GM23338 (cell line): ENCODE measurements around the gene SRGAP3. TPM values are rescaled to one million over a fixed set of nuclear protein-coding genes. Genes with fewer than 3 reads are reported as not detected.

Experiments used
- ATAC-seq: fragments of 200-7000 bp; cut with Tn5 transposase; 3 replicates; pipeline ENCODE4 v1.9.1; 2020
- DNase-seq: peaks from one replicate; pipeline ENCODE4 v3.0.0-alpha.2; 2015; ENCODE audit warnings: low spot score
- H2AFZ ChIP-seq: fragments of 200-600 bp; sonication (generic); 2 replicates; pipeline ENCODE4 v1.8.0; 2016; ENCODE audit warnings: antibody characterized with exemption, mild to moderate bottlenecking, moderate library complexity
- H3F3A ChIP-seq: fragments of 200-600 bp; sonication (generic); replicated peaks from 2 replicates; pipeline ENCODE4 v1.8.0; 2017; ENCODE audit warnings: antibody characterized with exemption, mixed run types, low read depth
- H3K27ac ChIP-seq: fragments of 200-600 bp; sonication (generic); 2 replicates; pipeline ENCODE4 v1.6.1; 2016; ENCODE audit warnings: low read depth
- H3K27me3 ChIP-seq: fragments of 200-600 bp; sonication (generic); 2 replicates; pipeline ENCODE4 v1.8.0; 2016; ENCODE audit warnings: mild to moderate bottlenecking, mixed run types, moderate library complexity; ENCODE audit not compliant: insufficient read depth
- H3K36me3 ChIP-seq: fragments of 200-600 bp; sonication (generic); 2 replicates; pipeline ENCODE4 v1.8.0; 2016; ENCODE audit warnings: mild to moderate bottlenecking; ENCODE audit not compliant: insufficient read depth
- H3K4me1 ChIP-seq: fragments of 200-600 bp; sonication (generic); 2 replicates; pipeline ENCODE4 v1.8.0; 2016; ENCODE audit warnings: mild to moderate bottlenecking, moderate library complexity; ENCODE audit not compliant: insufficient read depth
- H3K4me2 ChIP-seq: fragments of 200-600 bp; sonication (generic); 2 replicates; pipeline ENCODE4 v1.7.1; 2017; ENCODE audit warnings: mixed run types
- H3K4me3 ChIP-seq: fragments of 200-600 bp; sonication (generic); 2 replicates; pipeline ENCODE4 v1.6.1; 2016; ENCODE audit warnings: mixed run types
- H3K79me2 ChIP-seq: fragments of 200-600 bp; sonication (generic); replicated peaks from 2 replicates; pipeline ENCODE4 v1.8.0; 2017; ENCODE audit warnings: mild to moderate bottlenecking; ENCODE audit not compliant: insufficient read depth
- H3K9me2 ChIP-seq: fragments of 200-600 bp; sonication (generic); 2 replicates; pipeline ENCODE4 v1.8.0; 2017; ENCODE audit not compliant: insufficient read depth
- H4K20me1 ChIP-seq: fragments of 200-600 bp; sonication (generic); replicated peaks from 2 replicates; pipeline ENCODE4 v1.8.0; 2017; ENCODE audit warnings: mild to moderate bottlenecking; ENCODE audit not compliant: insufficient read depth
- H3K27ac Mint-ChIP-seq: 2 replicates; pipeline ENCODE4 v1.8.0; 2020; ENCODE audit warnings: inconsistent platforms, mild to moderate bottlenecking, moderate library complexity, mixed read lengths
- H3K27me3 Mint-ChIP-seq: 3 replicates; pipeline ENCODE4 v1.8.0; 2022; ENCODE audit warnings: low read depth, mild to moderate bottlenecking, moderate library complexity, mixed read lengths, inconsistent platforms; ENCODE audit not compliant: insufficient read depth, poor library complexity
- H3K36me3 Mint-ChIP-seq: 3 replicates; pipeline ENCODE4 v1.8.0; 2021; ENCODE audit warnings: low read depth, mild to moderate bottlenecking, inconsistent platforms, moderate library complexity, mixed read lengths
- H3K4me1 Mint-ChIP-seq: 3 replicates; pipeline ENCODE4 v1.8.0; 2020; ENCODE audit warnings: mild to moderate bottlenecking, inconsistent platforms, mixed read lengths
- H3K4me3 Mint-ChIP-seq: 3 replicates; pipeline ENCODE4 v1.8.0; 2021; ENCODE audit warnings: moderate library complexity, mild to moderate bottlenecking, inconsistent platforms, mixed read lengths
- H3K9me3 Mint-ChIP-seq: 3 replicates; pipeline ENCODE4 v1.8.0; 2020; ENCODE audit warnings: moderate library complexity, mild to moderate bottlenecking, inconsistent platforms, mixed read lengths
- CREB1 ChIP-seq: fragments of 250-450 bp; sonication (Bioruptor Pico); IDR thresholded peaks from 2 replicates; pipeline ENCODE4 v1.5.0; 2020; ENCODE audit warnings: low read depth, mild to moderate bottlenecking, moderate library complexity
- CTCF ChIP-seq, 2 experiments: fragments of 200-600 bp in 1 of 2; sonication (generic) in 1 of 2; conservative IDR thresholded peaks; 2 replicates each; pipeline versions ENCODE4 v1.5.1 to v1.6.1; 2016 to 2017; ENCODE audit warnings: antibody characterized with exemption in 2 of 2, low read depth in 2 of 2, mild to moderate bottlenecking in 2 of 2, moderate library complexity in 1 of 2
- ETS1 ChIP-seq: IDR thresholded peaks from 2 replicates; pipeline ENCODE4 v1.6.1; 2016; ENCODE audit warnings: antibody characterized with exemption
- EZH2 ChIP-seq: fragments of 200-600 bp; sonication (generic); IDR thresholded peaks from one replicate; pipeline ENCODE4 v1.8.0; 2017; ENCODE audit warnings: antibody characterized with exemption, mild to moderate bottlenecking, low read depth; ENCODE audit not compliant: unreplicated experiment
- EZH2phosphoT487 ChIP-seq: fragments of 200-600 bp; sonication (generic); IDR thresholded peaks from one replicate; pipeline ENCODE4 v1.8.1; 2018; ENCODE audit warnings: antibody characterized with exemption; ENCODE audit not compliant: unreplicated experiment
- JUNB ChIP-seq: IDR thresholded peaks from one replicate; pipeline ENCODE4 v1.6.1; 2016; ENCODE audit warnings: antibody characterized with exemption; ENCODE audit not compliant: unreplicated experiment
- NANOG ChIP-seq: IDR thresholded peaks from 2 replicates; pipeline ENCODE4 v1.6.1; 2016; ENCODE audit warnings: antibody characterized with exemption, borderline replicate concordance
- POLR2AphosphoS5 ChIP-seq: IDR thresholded peaks from 2 replicates; pipeline ENCODE4 v1.6.1; 2016; ENCODE audit warnings: antibody characterized with exemption, low read depth
- REST ChIP-seq: IDR thresholded peaks from one replicate; pipeline ENCODE4 v1.6.1; 2018; ENCODE audit warnings: antibody characterized with exemption; ENCODE audit not compliant: unreplicated experiment
- STAT1 ChIP-seq: IDR thresholded peaks from one replicate; pipeline ENCODE4 v1.6.1; 2016; ENCODE audit warnings: antibody characterized with exemption; ENCODE audit not compliant: unreplicated experiment
- ZNF114 ChIP-seq: fragments of 250-450 bp; sonication (Bioruptor Pico); IDR thresholded peaks from 2 replicates; pipeline ENCODE4 v1.5.0; 2020; ENCODE audit warnings: mild to moderate bottlenecking, moderate library complexity
- ZNF331 ChIP-seq: fragments of 250-450 bp; sonication (Bioruptor Pico); IDR thresholded peaks from 2 replicates; pipeline ENCODE4 v1.5.0; 2020; ENCODE audit warnings: low read depth, mild to moderate bottlenecking, moderate library complexity
- ZNF462 ChIP-seq: fragments of 250-450 bp; sonication (Bioruptor Pico); IDR thresholded peaks from 2 replicates; pipeline ENCODE4 v1.5.0; 2020; ENCODE audit warnings: mild to moderate bottlenecking, moderate library complexity
- polyA plus RNA-seq: library from polyadenylated mRNA; unstranded; fragments of >200 nt; fragmentation: Nextera tagmentation; extraction: Ambion mirVana; gene quantifications from 2 replicates; pipeline ENCODE4 v1.2.1, GENCODE V29; 2016
- total RNA-seq: library from RNA; depleted of rRNA; stranded (reverse); fragments of >200 nt; shearing (Covaris generic); gene quantifications from 2 replicates; pipeline ENCODE4 v1.2.3, GENCODE V29; 2014

SRGAP3 gene
- total and polyA plus RNA-seq, 2 experiments from 2014 or later: 6.4 to 9.4 TPM

GRCh38 chr3:9296241-9296640 lies 46.8 kb upstream of the SRGAP3 start:
- H3K4me3 Mint-ChIP-seq: no peak overlapping the region
- TF ChIP-seq STAT1 (no peak), CREB1 (CRISPR knock-in tag) (no peak), ZNF114 (CRISPR knock-in tag) (no peak), ZNF462 (no peak), NANOG (no peak), ZNF331 (CRISPR knock-in tag) (no peak), POLR2AphosphoS5 (no peak), CTCF (conservative IDR thresholded peaks at IDR 0.05; ENCODE audit: low read depth in 2 of 2) (no peak), EZH2phosphoT487 (no peak), JUNB (no peak), REST (no peak), EZH2 (no peak), ETS1 (no peak)
- ATAC-seq: no peak

More at GRCh38 chr3:9296241-9296640, 46.8 kb upstream of the SRGAP3 start:
- Histone ChIP-seq H4K20me1 (no peaks in the 10 kb centered on the region), H2AFZ (no peak overlapping the region), H3K4me3 (no peak overlapping the region), H3K27ac (no peak overlapping the region), H3K4me1 (0 out of 2 replicates have a peak, but pooled peaks cover under 1% of the 10 kb centered on the region), H3K27me3 (no peaks in the 10 kb centered on the region), H3K79me2 (no peaks in the 10 kb centered on the region), H3K9me2 (0 out of 2 replicates have a peak, but pooled peaks cover 10% of the 10 kb centered on the region), H3K4me2 (no peak overlapping the region), H3F3A (no peaks in the 10 kb centered on the region), H3K36me3 (no peaks in the 10 kb centered on the region)
- H3K36me3 Mint-ChIP-seq: peaks cover 5% of the 10 kb centered on the region; the same call in 1 of the 3 replicates
- H3K9me3 Mint-ChIP-seq: peaks cover 5% of the 10 kb centered on the region; the same call in 2 of the 3 replicates
- H3K27me3 Mint-ChIP-seq: peaks cover 8% of the 10 kb centered on the region
- no peak overlapping the region for H3K27ac Mint-ChIP-seq
- DNase-seq: no peak
- peaks cover 7% of the 10 kb centered on the region for H3K4me1 Mint-ChIP-seq
